HUES64 (cell line): ENCODE data around the gene UROC1.

ENCODE experiments used
- H3K27ac ChIP-seq: 2 replicates; pipeline ENCODE4 v1.7.0; 2013; ENCODE audit warnings: low read depth, low read length, inconsistent platforms
- H3K27me3 ChIP-seq: 2 replicates; pipeline ENCODE4 v1.6.1; 2013; ENCODE audit warnings: mild to moderate bottlenecking, low read length; ENCODE audit not compliant: insufficient read depth
- H3K36me3 ChIP-seq: 2 replicates; pipeline ENCODE4 v1.6.1; 2013; ENCODE audit warnings: mild to moderate bottlenecking, low read length; ENCODE audit not compliant: insufficient read depth
- H3K4me1 ChIP-seq: 2 replicates; pipeline ENCODE4 v1.6.1; 2013; ENCODE audit warnings: mild to moderate bottlenecking, low read length, moderate library complexity; ENCODE audit not compliant: insufficient read depth
- H3K4me3 ChIP-seq: 2 replicates; pipeline ENCODE4 v1.5.1; 2013; ENCODE audit warnings: mild to moderate bottlenecking, low read length, moderate library complexity
- H3K9ac ChIP-seq: 2 replicates; pipeline ENCODE4 v1.6.1; 2013; ENCODE audit warnings: mild to moderate bottlenecking, low read depth, low read length
- H3K9me3 ChIP-seq: 2 replicates; pipeline ENCODE4 v1.6.1; 2013; ENCODE audit warnings: low read depth, low read length; ENCODE audit not compliant: insufficient read depth
- WGBS: fragments of 150-250, 120-280 bp; methylation state at CpG from one replicate; pipeline ENCODE4 v1.1.7; 2013; ENCODE audit warnings: missing lambda C conversion rate; 5-methylcytosine and 5-hydroxymethylcytosine counted together

UROC1 gene

GRCh38 chr3:126544596-126545281 lies 27.2 kb upstream of the UROC1 start:
- no peaks in the 10 kb centered on the region for H3K27me3 ChIP-seq
- H3K9ac ChIP-seq: no peak overlapping the region
- H3K9me3 ChIP-seq: no peaks in the 10 kb centered on the region
- peaks cover 17% of the 10 kb centered on the region for H3K4me1 ChIP-seq
- no peaks in the 10 kb centered on the region for H3K36me3 ChIP-seq
- WGBS: 89% methylated on average over 7 of the region's 7 CpGs
- no peak overlapping the region for H3K4me3 ChIP-seq
- no peak overlapping the region for H3K27ac ChIP-seq

GRCh38 chr3:126543457-126544061 lies 26.0 kb upstream of the UROC1 start:
- Histone ChIP-seq H3K36me3 (no peaks in the 10 kb centered on the region), H3K27ac (no peak overlapping the region), H3K27me3 (no peaks in the 10 kb centered on the region), H3K9me3 (no peaks in the 10 kb centered on the region), H3K9ac (no peak overlapping the region), H3K4me1 (peaks cover 5% of the 10 kb centered on the region), H3K4me3 (no peak overlapping the region)
- 96% methylated on average over 2 of the region's 2 CpGs for WGBS

GRCh38 chr3:126542340-126543241 lies 25.0 kb upstream of the UROC1 start:
- Histone ChIP-seq H3K27me3 (no peaks in the 10 kb centered on the region), H3K9me3 (no peaks in the 10 kb centered on the region), H3K36me3 (no peaks in the 10 kb centered on the region), H3K4me3 (no peak overlapping the region), H3K27ac (no peak overlapping the region), H3K9ac (no peak overlapping the region), H3K4me1 (no peaks in the 10 kb centered on the region)
- WGBS: 92% methylated on average over 57 of the region's 57 CpGs

- WGBS: 97% methylated on average over 101 of the region's 101 CpGs
- no peak overlapping the region for H3K9ac ChIP-seq
Observed at GRCh38 chr3:126541628-126542339, 24.2 kb upstream of the UROC1 start.

GRCh38 chr3:126540951-126541627 lies 23.5 kb upstream of the UROC1 start:
- no peak overlapping the region for H3K4me3 ChIP-seq
- H3K27me3 ChIP-seq: no peaks in the 10 kb centered on the region
- H3K36me3 ChIP-seq: no peaks in the 10 kb centered on the region
- H3K9me3 ChIP-seq: no peaks in the 10 kb centered on the region
- 86% methylated on average over 24 of the region's 24 CpGs for WGBS
- H3K4me1 ChIP-seq: no peaks in the 10 kb centered on the region
- H3K27ac ChIP-seq: no peak overlapping the region
- no peak overlapping the region for H3K9ac ChIP-seq

More at GRCh38 chr3:126541628-126542339, 24.2 kb upstream of the UROC1 start:
- no peaks in the 10 kb centered on the region for H3K27me3 ChIP-seq
- no peaks in the 10 kb centered on the region for H3K4me1 ChIP-seq
- no peak overlapping the region for H3K27ac ChIP-seq
- no peak overlapping the region for H3K4me3 ChIP-seq
- H3K36me3 ChIP-seq: no peaks in the 10 kb centered on the region
- H3K9me3 ChIP-seq: no peaks in the 10 kb centered on the region

- Histone ChIP-seq H3K36me3 (no peaks in the 10 kb centered on the region), H3K9ac (no peak overlapping the region), H3K27me3 (no peaks in the 10 kb centered on the region), H3K4me3 (no peak overlapping the region), H3K4me1 (no peaks in the 10 kb centered on the region), H3K27ac (no peak overlapping the region), H3K9me3 (no peaks in the 10 kb centered on the region)
- WGBS: 83% methylated on average over 9 of the region's 9 CpGs
Observed at GRCh38 chr3:126540342-126540849, 22.8 kb upstream of the UROC1 start.

GRCh38 chr3:126539558-126540250 lies 22.1 kb upstream of the UROC1 start:
- Histone ChIP-seq H3K4me1 (no peaks in the 10 kb centered on the region), H3K27me3 (no peaks in the 10 kb centered on the region), H3K9ac (no peak overlapping the region), H3K27ac (no peak overlapping the region), H3K36me3 (no peaks in the 10 kb centered on the region), H3K4me3 (no peak overlapping the region), H3K9me3 (no peaks in the 10 kb centered on the region)
- WGBS: 96% methylated on average over 10 of the region's 10 CpGs

GRCh38 chr3:126538966-126539365 lies 21.4 kb upstream of the UROC1 start:
- no peak overlapping the region for H3K4me3 ChIP-seq
- no peaks in the 10 kb centered on the region for H3K36me3 ChIP-seq
- no peaks in the 10 kb centered on the region for H3K27me3 ChIP-seq
- no peaks in the 10 kb centered on the region for H3K4me1 ChIP-seq
- no peaks in the 10 kb centered on the region for H3K9me3 ChIP-seq
- no peak overlapping the region for H3K9ac ChIP-seq
- H3K27ac ChIP-seq: no peak overlapping the region
- 82% methylated on average over 5 of the region's 5 CpGs for WGBS

- Histone ChIP-seq H3K9ac (no peak overlapping the region), H3K4me1 (no peaks in the 10 kb centered on the region), H3K9me3 (no peaks in the 10 kb centered on the region), H3K27ac (no peak overlapping the region), H3K4me3 (no peak overlapping the region), H3K36me3 (no peaks in the 10 kb centered on the region), H3K27me3 (no peaks in the 10 kb centered on the region)
- WGBS: 89% methylated on average over 9 of the region's 9 CpGs
Observed at GRCh38 chr3:126538316-126538715, 20.7 kb upstream of the UROC1 start.

GRCh38 chr3:126537730-126538281 lies 20.2 kb upstream of the UROC1 start:
- no peaks in the 10 kb centered on the region for H3K9me3 ChIP-seq
- no peak overlapping the region for H3K4me3 ChIP-seq
- H3K36me3 ChIP-seq: no peaks in the 10 kb centered on the region
- H3K9ac ChIP-seq: no peak overlapping the region
- H3K27me3 ChIP-seq: no peaks in the 10 kb centered on the region
- WGBS: 93% methylated on average over 10 of the region's 10 CpGs
- H3K4me1 ChIP-seq: no peaks in the 10 kb centered on the region
- no peak overlapping the region for H3K27ac ChIP-seq
